HepG2 (cell line): ENCODE data around the gene SBNO2. TPM values are rescaled to one million over a fixed set of nuclear protein-coding genes. Genes with fewer than 3 reads are reported as not detected.
A peak's percentile ranks its signal among the peaks of the same experiment; 100 is the strongest.

Experiments
- FIP1L1 ChIP-seq: fragments of 200-400 bp; formaldehyde crosslinking; IDR thresholded peaks from 2 replicates; pipeline ENCODE4 v1.6.1; 2018; ENCODE audit warnings: low read depth, mild to moderate bottlenecking, low read length, moderate library complexity, borderline replicate concordance; ENCODE audit not compliant: insufficient read depth
- HOXA5 ChIP-seq: sonication (generic); formaldehyde crosslinking; IDR thresholded peaks from 2 replicates; pipeline ENCODE4 v1.4.0; 2020; ENCODE audit warnings: missing genetic modification reagents
- HOXA9 ChIP-seq: sonication (generic); formaldehyde crosslinking; IDR thresholded peaks from 2 replicates; pipeline ENCODE4 v1.8.1; 2022; ENCODE audit warnings: missing genetic modification reagents, mild to moderate bottlenecking, moderate library complexity, borderline replicate concordance
- KDM2A ChIP-seq: sonication (generic); formaldehyde crosslinking; IDR thresholded peaks from 2 replicates; pipeline ENCODE4 v1.4.0; 2020; ENCODE audit warnings: low read depth, missing genetic modification reagents, borderline replicate concordance
- MATR3 ChIP-seq: sonication (generic); formaldehyde crosslinking; IDR thresholded peaks from 2 replicates; pipeline ENCODE4 v1.4.0; 2020; ENCODE audit warnings: missing genetic modification reagents
- NR1H2 ChIP-seq: sonication (generic); formaldehyde crosslinking; IDR thresholded peaks from 2 replicates; pipeline ENCODE4 v1.8.1; 2022; ENCODE audit warnings: low read depth, missing genetic modification reagents, borderline replicate concordance
- RARA ChIP-seq: IDR thresholded peaks from 2 replicates; pipeline ENCODE4 v1.6.1; 2016; ENCODE audit warnings: missing genetic modification reagents, missing compliant biosample characterization
- TOE1 ChIP-seq: sonication (generic); formaldehyde crosslinking; IDR thresholded peaks from 2 replicates; pipeline ENCODE4 v1.4.0; 2020; ENCODE audit warnings: mild to moderate bottlenecking, missing genetic modification reagents
- ZBTB7B ChIP-seq: sonication (generic); formaldehyde crosslinking; IDR thresholded peaks from 2 replicates; pipeline ENCODE4 v1.4.0; 2020; ENCODE audit warnings: missing genetic modification reagents
- ZC3H4 ChIP-seq: sonication (generic); formaldehyde crosslinking; IDR thresholded peaks from 2 replicates; pipeline ENCODE4 v1.4.0; 2020; ENCODE audit warnings: missing genetic modification reagents, borderline replicate concordance
- ZNF160 ChIP-seq: sonication (generic); formaldehyde crosslinking; IDR thresholded peaks from 2 replicates; pipeline ENCODE4 v1.8.0; 2022; ENCODE audit warnings: mild to moderate bottlenecking, inconsistent platforms, missing genetic modification reagents
- ZNF256 ChIP-seq: sonication (generic); formaldehyde crosslinking; conservative IDR thresholded peaks from 2 replicates; pipeline ENCODE4 v1.4.0; 2020; ENCODE audit warnings: missing genetic modification reagents
- ZNF441 ChIP-seq: sonication (generic); formaldehyde crosslinking; IDR thresholded peaks from 2 replicates; pipeline ENCODE4 v1.7.0; 2021; ENCODE audit warnings: missing genetic modification reagents, borderline replicate concordance
- ZNF83 ChIP-seq: sonication (generic); formaldehyde crosslinking; IDR thresholded peaks from 2 replicates; pipeline ENCODE4 v1.4.0; 2020; ENCODE audit warnings: missing genetic modification reagents, mild to moderate bottlenecking, borderline replicate concordance
- ZNF883 ChIP-seq: sonication (generic); formaldehyde crosslinking; IDR thresholded peaks from 2 replicates; pipeline ENCODE4 v1.5.1; 2020; ENCODE audit warnings: mild to moderate bottlenecking, missing genetic modification reagents; ENCODE audit errors: not compliant biosample characterization
- polyA plus RNA-seq, 8 experiments: library from polyadenylated mRNA; depleted of rRNA in 3 of 8; stranded (reverse) in 7 of 8; unstranded in 1 of 8; fragments of >200 nt; fragmentation: Illumina TruSeq in 4 of 8; extraction: Trizol in 4 of 8; gene quantifications; 2 replicates each; pipeline versions ENCODE4 v1.2.1 to v1.2.3, GENCODE V29; 2011 to 2016; ENCODE audit warnings: low read depth in 4 of 8, missing spikeins in 1 of 8, mixed read lengths in 1 of 8; ENCODE audit not compliant: insufficient read depth in 1 of 8
- total RNA-seq, 5 experiments: library from RNA; depleted of rRNA; stranded (reverse); fragments of >200 nt; fragmentation: Illumina TruSeq; extraction: Trizol; gene quantifications; 2 replicates each; pipeline ENCODE4 v1.2.3, GENCODE V29; 2016; ENCODE audit warnings: low read depth in 1 of 5
- TF ChIP-seq, protein P1 (sequence below): sonication (generic); formaldehyde crosslinking; IDR thresholded peaks from 2 replicates; pipeline ENCODE4 v1.4.0; 2020; ENCODE audit warnings: mild to moderate bottlenecking, missing genetic modification reagents, borderline replicate concordance
- TF ChIP-seq, protein P2 (sequence below): sonication (generic); formaldehyde crosslinking; IDR thresholded peaks from 2 replicates; pipeline ENCODE4 v1.8.1; 2023; ENCODE audit warnings: missing genetic modification reagents, inconsistent platforms, borderline replicate concordance
- TF ChIP-seq, protein P3 (sequence below): sonication (generic); formaldehyde crosslinking; IDR thresholded peaks from 2 replicates; pipeline ENCODE4 v1.4.0; 2020; ENCODE audit warnings: missing genetic modification reagents, borderline replicate concordance
- TF ChIP-seq, protein P4 (sequence below): sonication (generic); formaldehyde crosslinking; IDR thresholded peaks from 2 replicates; pipeline ENCODE4 v1.5.0; 2020; ENCODE audit warnings: missing genetic modification reagents
- TF ChIP-seq, protein P5 (sequence below): sonication (generic); formaldehyde crosslinking; IDR thresholded peaks from 2 replicates; pipeline ENCODE4 v1.4.0; 2020; ENCODE audit warnings: missing genetic modification reagents
- TF ChIP-seq, protein P6 (sequence below): sonication (generic); formaldehyde crosslinking; IDR thresholded peaks from 2 replicates; pipeline ENCODE4 v1.8.1; 2023; ENCODE audit warnings: mild to moderate bottlenecking, moderate library complexity, missing genetic modification reagents
- TF ChIP-seq, protein P7 (sequence below): conservative IDR thresholded peaks from 2 replicates; pipeline ENCODE4 v1.6.1; 2018; ENCODE audit warnings: missing genetic modification reagents

SBNO2 gene
- total and polyA plus RNA-seq, 2 of the 13 experiments (the other 11 are each of a cell fraction or from before 2014, with no cell fraction given), result 8.6 to 10.4 TPM

DNA sequence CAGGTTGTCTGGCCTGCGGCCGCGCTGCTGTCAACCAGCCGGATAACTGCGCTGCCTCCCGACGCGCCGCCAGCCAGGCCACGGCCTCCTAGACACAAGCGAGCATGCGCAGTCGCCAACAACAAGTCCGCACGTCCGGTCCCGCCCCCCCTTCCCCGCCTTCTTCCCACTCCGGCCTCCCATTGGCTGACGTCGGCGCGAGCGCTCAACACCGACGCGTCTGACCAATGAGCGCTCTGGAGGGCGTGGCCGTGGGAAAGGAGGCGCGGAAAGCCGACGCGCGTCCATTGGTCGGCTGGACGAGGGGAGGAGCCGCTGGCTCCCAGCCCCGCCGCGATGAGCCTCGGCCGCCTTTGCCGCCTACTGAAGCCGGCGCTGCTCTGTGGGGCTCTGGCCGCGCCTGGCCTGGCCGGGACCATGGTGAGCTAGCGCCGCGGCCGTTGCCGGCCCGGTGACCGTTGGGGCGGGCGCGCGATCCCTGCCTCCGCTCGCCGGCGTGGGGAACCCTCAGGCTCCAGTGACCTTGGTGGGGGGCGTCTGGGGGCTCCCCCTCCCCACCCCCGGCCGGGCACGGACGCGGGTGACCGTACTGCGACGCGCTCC, 70.3 kb downstream of the SBNO2 start, which contains the start of gene GPX4 (continued):
- TF ChIP-seq, protein P1, sequence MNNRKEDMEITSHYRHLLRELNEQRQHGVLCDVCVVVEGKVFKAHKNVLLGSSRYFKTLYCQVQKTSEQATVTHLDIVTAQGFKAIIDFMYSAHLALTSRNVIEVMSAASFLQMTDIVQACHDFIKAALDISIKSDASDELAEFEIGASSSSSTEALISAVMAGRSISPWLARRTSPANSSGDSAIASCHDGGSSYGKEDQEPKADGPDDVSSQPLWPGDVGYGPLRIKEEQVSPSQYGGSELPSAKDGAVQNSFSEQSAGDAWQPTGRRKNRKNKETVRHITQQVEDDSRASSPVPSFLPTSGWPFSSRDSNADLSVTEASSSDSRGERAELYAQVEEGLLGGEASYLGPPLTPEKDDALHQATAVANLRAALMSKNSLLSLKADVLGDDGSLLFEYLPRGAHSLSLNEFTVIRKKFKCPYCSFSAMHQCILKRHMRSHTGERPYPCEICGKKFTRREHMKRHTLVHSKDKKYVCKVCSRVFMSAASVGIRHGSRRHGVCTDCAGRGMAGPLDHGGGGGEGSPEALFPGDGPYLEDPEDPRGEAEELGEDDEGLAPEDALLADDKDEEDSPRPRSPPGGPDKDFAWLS (CRISPR knock-in tag), result no peak
- TF ChIP-seq, protein P2, sequence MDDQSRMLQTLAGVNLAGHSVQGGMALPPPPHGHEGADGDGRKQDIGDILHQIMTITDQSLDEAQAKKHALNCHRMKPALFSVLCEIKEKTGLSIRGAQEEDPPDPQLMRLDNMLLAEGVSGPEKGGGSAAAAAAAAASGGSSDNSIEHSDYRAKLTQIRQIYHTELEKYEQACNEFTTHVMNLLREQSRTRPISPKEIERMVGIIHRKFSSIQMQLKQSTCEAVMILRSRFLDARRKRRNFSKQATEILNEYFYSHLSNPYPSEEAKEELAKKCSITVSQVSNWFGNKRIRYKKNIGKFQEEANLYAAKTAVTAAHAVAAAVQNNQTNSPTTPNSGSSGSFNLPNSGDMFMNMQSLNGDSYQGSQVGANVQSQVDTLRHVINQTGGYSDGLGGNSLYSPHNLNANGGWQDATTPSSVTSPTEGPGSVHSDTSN, result no peak
- TF ChIP-seq KDM2A (no peak), ZC3H4 (CRISPR knock-in tag) (0 out of 2 replicates have a peak, but pooled peaks have one; percentile 22), ZNF883 (CRISPR knock-in tag) (peak; percentile 93), ZNF160 (CRISPR knock-in tag) (no peak; the same call in 1 of the 2 replicates), TOE1 (CRISPR knock-in tag) (no peak), FIP1L1 (no peak), NR1H2 (CRISPR knock-in tag) (peak; percentile 51; the same call in 1 of the 2 replicates), ZNF83 (CRISPR knock-in tag) (no peak), ZNF256 (CRISPR knock-in tag) (no peak), HOXA5 (CRISPR knock-in tag) (no peak), ZNF441 (CRISPR knock-in tag) (no peak; the same call in none of the 2 replicates), HOXA9 (no peak), RARA (CRISPR knock-in tag) (no peak), MATR3 (CRISPR knock-in tag) (no peak), ZBTB7B (no peak)
- TF ChIP-seq, protein P3, sequence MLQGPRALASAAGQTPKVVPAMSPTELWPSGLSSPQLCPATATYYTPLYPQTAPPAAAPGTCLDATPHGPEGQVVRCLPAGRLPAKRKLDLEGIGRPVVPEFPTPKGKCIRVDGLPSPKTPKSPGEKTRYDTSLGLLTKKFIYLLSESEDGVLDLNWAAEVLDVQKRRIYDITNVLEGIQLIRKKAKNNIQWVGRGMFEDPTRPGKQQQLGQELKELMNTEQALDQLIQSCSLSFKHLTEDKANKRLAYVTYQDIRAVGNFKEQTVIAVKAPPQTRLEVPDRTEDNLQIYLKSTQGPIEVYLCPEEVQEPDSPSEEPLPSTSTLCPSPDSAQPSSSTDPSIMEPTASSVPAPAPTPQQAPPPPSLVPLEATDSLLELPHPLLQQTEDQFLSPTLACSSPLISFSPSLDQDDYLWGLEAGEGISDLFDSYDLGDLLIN (CRISPR knock-in tag), result no peak; the same call in 1 of the 2 replicates
- TF ChIP-seq, protein P4, sequence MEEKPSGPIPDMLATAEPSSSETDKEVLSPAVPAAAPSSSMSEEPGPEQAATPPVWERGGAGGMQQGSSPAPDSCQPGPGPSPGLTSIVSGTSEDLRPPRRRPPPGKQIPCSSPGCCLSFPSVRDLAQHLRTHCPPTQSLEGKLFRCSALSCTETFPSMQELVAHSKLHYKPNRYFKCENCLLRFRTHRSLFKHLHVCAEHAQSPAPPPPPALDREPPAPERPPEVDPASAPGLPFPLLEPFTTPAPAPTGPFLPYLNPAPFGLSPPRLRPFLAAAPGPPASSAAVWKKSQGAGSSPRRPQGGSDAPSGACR (CRISPR knock-in tag), result no peak
- TF ChIP-seq, protein P5, sequence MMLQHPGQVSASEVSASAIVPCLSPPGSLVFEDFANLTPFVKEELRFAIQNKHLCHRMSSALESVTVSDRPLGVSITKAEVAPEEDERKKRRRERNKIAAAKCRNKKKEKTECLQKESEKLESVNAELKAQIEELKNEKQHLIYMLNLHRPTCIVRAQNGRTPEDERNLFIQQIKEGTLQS, result peak; percentile 52; the same call in 1 of the 2 replicates
- TF ChIP-seq, protein P6, sequence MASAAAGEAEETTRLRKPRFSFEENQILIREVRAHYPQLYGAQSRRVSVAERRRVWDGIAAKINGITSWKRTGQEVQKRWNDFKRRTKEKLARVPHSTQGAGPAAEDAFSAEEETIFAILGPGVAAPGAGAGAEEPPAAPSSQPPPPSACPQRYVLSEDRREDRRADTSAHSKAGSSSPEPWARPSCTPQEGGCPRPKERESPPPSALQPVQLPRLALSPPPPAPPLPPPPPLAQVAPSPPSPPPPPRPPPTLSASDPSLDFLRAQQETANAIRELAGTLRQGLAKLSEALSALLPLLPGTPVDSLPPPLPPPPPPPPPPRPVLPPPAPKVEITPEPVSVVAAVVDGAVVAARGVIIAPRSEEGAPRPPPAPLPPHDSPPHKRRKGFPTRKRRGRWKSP (CRISPR knock-in tag), result peak; percentile 74; the same call in 1 of the 2 replicates
- TF ChIP-seq, protein P7, sequence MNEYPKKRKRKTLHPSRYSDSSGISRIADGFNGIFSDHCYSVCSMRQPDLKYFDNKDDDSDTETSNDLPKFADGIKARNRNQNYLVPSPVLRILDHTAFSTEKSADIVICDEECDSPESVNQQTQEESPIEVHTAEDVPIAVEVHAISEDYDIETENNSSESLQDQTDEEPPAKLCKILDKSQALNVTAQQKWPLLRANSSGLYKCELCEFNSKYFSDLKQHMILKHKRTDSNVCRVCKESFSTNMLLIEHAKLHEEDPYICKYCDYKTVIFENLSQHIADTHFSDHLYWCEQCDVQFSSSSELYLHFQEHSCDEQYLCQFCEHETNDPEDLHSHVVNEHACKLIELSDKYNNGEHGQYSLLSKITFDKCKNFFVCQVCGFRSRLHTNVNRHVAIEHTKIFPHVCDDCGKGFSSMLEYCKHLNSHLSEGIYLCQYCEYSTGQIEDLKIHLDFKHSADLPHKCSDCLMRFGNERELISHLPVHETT (CRISPR knock-in tag), result no peak
